ENCODE data around the gene WWTR1. TPM values are rescaled to one million over a fixed set of nuclear protein-coding genes. Genes with fewer than 3 reads are reported as not detected.

The WWTR1 gene
- total RNA-seq, 1 donor from 2014 or later, result 13.2 TPM

GRCh38 chr3:149599236-149599635 lies 58.6 kb downstream of the WWTR1 start:
- DNase-seq (ENCODE audit: low spot score) (peak; percentile 84), ATAC-seq (peak; percentile 95)

GRCh38 chr3:149596134-149596770 lies 61.6 kb downstream of the WWTR1 start:
- ATAC-seq (peak; percentile 35), DNase-seq (ENCODE audit: low spot score) (no peak)

- ATAC-seq (no peak), DNase-seq (ENCODE audit: low spot score) (no peak)
These were observed 64.2 kb downstream of the WWTR1 start for GRCh38 chr3:149593418-149594160.

- DNase-seq (ENCODE audit: low spot score) (no peak), ATAC-seq (no peak)
These were observed 65.0 kb downstream of the WWTR1 start for GRCh38 chr3:149592758-149593240.

- DNase-seq (ENCODE audit: low spot score) (no peak), ATAC-seq (peak; percentile 60)
These were observed 67.0 kb downstream of the WWTR1 start for GRCh38 chr3:149590691-149591441.

- ATAC-seq (peak; percentile 52), DNase-seq (ENCODE audit: low spot score) (no peak)
These were observed 68.5 kb downstream of the WWTR1 start for GRCh38 chr3:149589332-149589731.

GRCh38 chr3:149588909-149589308 lies 68.9 kb downstream of the WWTR1 start:
- DNase-seq (ENCODE audit: low spot score), result no peak
- ATAC-seq, result no peak

- no peak for DNase-seq (ENCODE audit: low spot score)
These were observed 70.4 kb downstream of the WWTR1 start for GRCh38 chr3:149587383-149587782.

GRCh38 chr3:149586871-149587270 lies 71.0 kb downstream of the WWTR1 start:
- DNase-seq (ENCODE audit: low spot score), result no peak
- no peak for ATAC-seq

More at GRCh38 chr3:149587383-149587782, 70.4 kb downstream of the WWTR1 start:
- ATAC-seq, result no peak

- DNase-seq (ENCODE audit: low spot score), result no peak
- ATAC-seq, result no peak
These were observed 72.5 kb downstream of the WWTR1 start for GRCh38 chr3:149585401-149585726.

GRCh38 chr3:149583921-149584635 lies 73.7 kb downstream of the WWTR1 start:
- ATAC-seq, result no peak

GRCh38 chr3:149582395-149582794 lies 75.4 kb downstream of the WWTR1 start:
- DNase-seq (ENCODE audit: low spot score) (no peak), ATAC-seq (no peak)

More at GRCh38 chr3:149583921-149584635, 73.7 kb downstream of the WWTR1 start:
- DNase-seq (ENCODE audit: low spot score), result no peak

- DNase-seq (ENCODE audit: low spot score) (no peak), ATAC-seq (peak; percentile 81)
These were observed 76.0 kb downstream of the WWTR1 start for GRCh38 chr3:149581681-149582370.

GRCh38 chr3:149581248-149581647 lies 76.6 kb downstream of the WWTR1 start:
- ATAC-seq (no peak), DNase-seq (ENCODE audit: low spot score) (no peak)

GRCh38 chr3:149579838-149580542 lies 77.8 kb downstream of the WWTR1 start:
- no peak for DNase-seq (ENCODE audit: low spot score)
- ATAC-seq, result peak; percentile 21

- DNase-seq (ENCODE audit: low spot score), result no peak
- ATAC-seq, result no peak
These were observed 78.7 kb downstream of the WWTR1 start for GRCh38 chr3:149579161-149579560.

GRCh38 chr3:149577801-149578200 lies 80.0 kb downstream of the WWTR1 start:
- no peak for ATAC-seq
- no peak for DNase-seq (ENCODE audit: low spot score)

GRCh38 chr3:149575961-149576564 lies 81.8 kb downstream of the WWTR1 start:
- DNase-seq (ENCODE audit: low spot score), result no peak
- peak; percentile 49 for ATAC-seq

GRCh38 chr3:149575213-149575960 lies 82.4 kb downstream of the WWTR1 start:
- ATAC-seq (peak; percentile 23), DNase-seq (ENCODE audit: low spot score) (no peak)

All from left lobe of liver (tissue), 2 donors.